ENCODE measurements around the gene SINHCAF.

GRCh38 chr12:31342286-31342685 is 16.3 kb upstream of the SINHCAF start:
- TF ChIP-seq CTCF (IDR thresholded peaks at IDR 0.05): no peak
- TF ChIP-seq POLR2A (IDR thresholded peaks at IDR 0.05): no peak
